GM18951 (cell line): ENCODE results near the gene CDCA4.

Experiments
- POLR2A ChIP-seq: IDR thresholded peaks from 4 replicates; pipeline ENCODE4 v1.6.1; 2011; ENCODE audit warnings: mild to moderate bottlenecking; ENCODE audit not compliant: insufficient read length, insufficient read depth; ENCODE audit errors: extremely low read depth
- in situ Hi-C: fragments of 300-500 bp; cut with MboI; formaldehyde crosslinking; loops from one replicate; pipeline ENCODE4 v1.12.0; 2022; ENCODE audit warnings: low sequenced_read_pairs, mixed read lengths, inconsistent platforms; ENCODE audit not compliant: unreplicated experiment

The CDCA4 gene

DNA sequence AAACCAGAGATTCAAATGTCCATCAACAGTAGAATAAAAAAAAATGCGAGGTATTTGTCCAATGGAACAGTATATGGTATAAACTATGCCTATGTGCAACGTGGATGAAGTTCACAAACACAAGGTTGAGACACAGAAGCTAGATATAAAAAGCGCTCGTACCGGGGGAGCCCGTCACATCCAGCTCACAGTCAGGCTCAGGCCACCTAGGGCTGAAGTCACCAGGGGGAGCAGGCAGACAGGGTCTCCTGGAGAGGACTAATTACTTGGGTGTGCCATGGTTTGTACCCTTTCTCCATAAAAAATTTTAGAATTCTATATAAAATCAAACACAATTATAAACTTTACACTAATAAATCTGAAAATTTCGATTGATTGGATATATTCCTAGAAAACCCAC is 56.3 kb downstream of the CDCA4 start:
- in situ Hi-C loops, result no loop called here
- TF ChIP-seq POLR2A, result no peak
